Measurements from ENCODE around the gene CHGA.

The CHGA gene

GRCh38 chr14:92944976-92945375, 22.0 kb downstream of the CHGA start:
- DNase-seq (ENCODE audit: low read depth), result no peak

GRCh38 chr14:92945544-92945943, 22.6 kb downstream of the CHGA start:
- DNase-seq (ENCODE audit: low read depth), result no peak

- no peak for DNase-seq (ENCODE audit: low read depth)
Observed at GRCh38 chr14:92945959-92946846, 23.3 kb downstream of the CHGA start.

- no peak for DNase-seq (ENCODE audit: low read depth)
Observed at GRCh38 chr14:92946847-92947545, 24.0 kb downstream of the CHGA start.

- no peak for DNase-seq (ENCODE audit: low read depth)
Observed at GRCh38 chr14:92948647-92949046, 25.7 kb downstream of the CHGA start.

GRCh38 chr14:92949496-92950192, 26.7 kb downstream of the CHGA start:
- no peak for DNase-seq (ENCODE audit: low read depth)

GRCh38 chr14:92950193-92950540, 27.2 kb downstream of the CHGA start:
- no peak for DNase-seq (ENCODE audit: low read depth)

GRCh38 chr14:92950773-92951172, 27.8 kb downstream of the CHGA start:
- DNase-seq (ENCODE audit: low read depth), result no peak

GRCh38 chr14:92951261-92951660, 28.3 kb downstream of the CHGA start:
- no peak for DNase-seq (ENCODE audit: low read depth)

GRCh38 chr14:92951912-92952471, 29.0 kb downstream of the CHGA start:
- peak; percentile 60 for DNase-seq (ENCODE audit: low read depth)

GRCh38 chr14:92952481-92953298, 29.7 kb downstream of the CHGA start:
- DNase-seq (ENCODE audit: low read depth), result no peak

- DNase-seq (ENCODE audit: low read depth), result no peak
Observed at GRCh38 chr14:92953526-92953925, 30.6 kb downstream of the CHGA start.

- no peak for DNase-seq (ENCODE audit: low read depth)
Observed at GRCh38 chr14:92954933-92955332, 32.0 kb downstream of the CHGA start.

GRCh38 chr14:92955381-92955780, 32.4 kb downstream of the CHGA start:
- DNase-seq (ENCODE audit: low read depth), result no peak

GRCh38 chr14:92956961-92957360, 34.0 kb downstream of the CHGA start:
- no peak for DNase-seq (ENCODE audit: low read depth)

- DNase-seq (ENCODE audit: low read depth), result no peak
Observed at GRCh38 chr14:92958373-92959188, 35.6 kb downstream of the CHGA start.

GRCh38 chr14:92959189-92959531, 36.2 kb downstream of the CHGA start:
- no peak for DNase-seq (ENCODE audit: low read depth)

- DNase-seq (ENCODE audit: low read depth), result no peak
Observed at GRCh38 chr14:92959761-92960680, 37.1 kb downstream of the CHGA start.

GRCh38 chr14:92960706-92961566, 38.0 kb downstream of the CHGA start:
- DNase-seq (ENCODE audit: low read depth), result no peak
